DOHH2 (cell line): Measurements from ENCODE around the gene EIF3K.

Source experiments
- H3F3A ChIP-seq: fragments of 200-600 bp; sonication (generic), shearing (Covaris generic); 2 replicates; pipeline ENCODE4 v1.6.0; 2016; ENCODE audit warnings: antibody characterized with exemption, mild to moderate bottlenecking; ENCODE audit not compliant: control insufficient read depth, insufficient read depth
- H3K27ac ChIP-seq: fragments of 200-600 bp; sonication (generic); 2 replicates; pipeline ENCODE4 v1.5.1; 2014; ENCODE audit warnings: low read depth, mild to moderate bottlenecking, low read length, moderate library complexity
- H3K27me3 ChIP-seq: fragments of 200-600 bp; sonication (generic); 2 replicates; pipeline ENCODE4 v1.6.1; 2014; ENCODE audit warnings: mild to moderate bottlenecking, low read length, mixed read lengths; ENCODE audit not compliant: control insufficient read depth
- H3K36me3 ChIP-seq: fragments of 200-600 bp; sonication (generic); 2 replicates; pipeline ENCODE4 v1.6.1; 2014; ENCODE audit warnings: mild to moderate bottlenecking, low read length, moderate library complexity, mixed read lengths; ENCODE audit not compliant: control insufficient read depth
- H3K4me1 ChIP-seq: fragments of 200-600 bp; sonication (generic); 2 replicates; pipeline ENCODE4 v1.6.1; 2014; ENCODE audit warnings: mild to moderate bottlenecking, low read length, mixed read lengths; ENCODE audit not compliant: control insufficient read depth
- H3K4me2 ChIP-seq: fragments of 200-600 bp; sonication (generic); 2 replicates; pipeline ENCODE4 v1.6.0; 2014; ENCODE audit warnings: mild to moderate bottlenecking, low read length, moderate library complexity
- H3K4me3 ChIP-seq: fragments of 200-600 bp; sonication (generic); 2 replicates; pipeline ENCODE4 v1.5.1; 2014; ENCODE audit warnings: mild to moderate bottlenecking, low read length, mixed read lengths
- H3K79me2 ChIP-seq: fragments of 200-600 bp; sonication (generic); 2 replicates; pipeline ENCODE4 v1.6.1; 2014; ENCODE audit warnings: mild to moderate bottlenecking, low read length, mixed read lengths; ENCODE audit not compliant: control insufficient read depth
- H3K9me2 ChIP-seq: fragments of 200-600 bp; sonication (generic); replicated peaks from 2 replicates; pipeline ENCODE4 v1.6.1; 2014; ENCODE audit warnings: mild to moderate bottlenecking, low read length, mixed read lengths; ENCODE audit not compliant: control insufficient read depth
- H3K9me3 ChIP-seq: fragments of 200-600 bp; sonication (generic); 2 replicates; pipeline ENCODE4 v1.6.1; 2014; ENCODE audit warnings: antibody characterized with exemption, low read length, mixed read lengths; ENCODE audit not compliant: control insufficient read depth, insufficient read depth
- H4K20me1 ChIP-seq: fragments of 200-600 bp; sonication (generic); 2 replicates; pipeline ENCODE4 v1.6.0; 2014; ENCODE audit warnings: low read depth, mild to moderate bottlenecking, antibody characterized with exemption, low read length, moderate library complexity; ENCODE audit not compliant: control insufficient read depth, insufficient read depth
- EZH2phosphoT487 ChIP-seq: fragments of 200-600 bp; sonication (generic); IDR thresholded peaks from 2 replicates; pipeline ENCODE4 v1.6.1; 2017; ENCODE audit warnings: borderline replicate concordance, mild to moderate bottlenecking, antibody characterized with exemption, low read length, moderate library complexity, mixed read lengths
- TF ChIP-seq, protein P1 (sequence below): fragments of 200-600 bp; sonication (generic); IDR thresholded peaks from one replicate; pipeline ENCODE4 v1.5.1; 2014; ENCODE audit warnings: antibody characterized with exemption, mild to moderate bottlenecking, low read depth, low read length; ENCODE audit not compliant: poor library complexity, severe bottlenecking

The EIF3K gene

DNA sequence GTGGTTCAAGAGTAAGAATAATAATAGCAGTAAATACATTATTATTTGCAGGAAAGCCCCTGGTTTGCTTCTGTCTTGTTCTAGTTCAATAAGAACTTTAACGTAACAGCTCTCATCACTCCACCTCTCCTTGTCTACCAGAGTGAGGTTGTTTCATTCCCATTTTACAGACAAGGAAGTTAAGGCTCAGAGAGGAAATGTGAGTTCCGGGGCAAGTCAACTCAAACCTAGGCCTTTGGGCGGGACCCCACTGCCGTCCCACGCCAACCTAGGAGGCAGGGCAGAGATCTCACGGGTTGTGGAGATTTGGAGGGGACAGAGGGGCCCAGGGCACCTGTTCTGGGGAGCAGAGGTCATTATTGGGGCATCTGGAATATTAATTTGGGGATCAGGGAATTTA, 2.7 kb upstream of the EIF3K start:
- no peaks in the 10 kb centered on the region for H3K27me3 ChIP-seq
- H3K9me2 ChIP-seq, result no peaks in the 10 kb centered on the region
- peak overlapping the region; percentile 90 for H3K4me3 ChIP-seq
- no peak for TF ChIP-seq EZH2phosphoT487
- TF ChIP-seq, protein P1, sequence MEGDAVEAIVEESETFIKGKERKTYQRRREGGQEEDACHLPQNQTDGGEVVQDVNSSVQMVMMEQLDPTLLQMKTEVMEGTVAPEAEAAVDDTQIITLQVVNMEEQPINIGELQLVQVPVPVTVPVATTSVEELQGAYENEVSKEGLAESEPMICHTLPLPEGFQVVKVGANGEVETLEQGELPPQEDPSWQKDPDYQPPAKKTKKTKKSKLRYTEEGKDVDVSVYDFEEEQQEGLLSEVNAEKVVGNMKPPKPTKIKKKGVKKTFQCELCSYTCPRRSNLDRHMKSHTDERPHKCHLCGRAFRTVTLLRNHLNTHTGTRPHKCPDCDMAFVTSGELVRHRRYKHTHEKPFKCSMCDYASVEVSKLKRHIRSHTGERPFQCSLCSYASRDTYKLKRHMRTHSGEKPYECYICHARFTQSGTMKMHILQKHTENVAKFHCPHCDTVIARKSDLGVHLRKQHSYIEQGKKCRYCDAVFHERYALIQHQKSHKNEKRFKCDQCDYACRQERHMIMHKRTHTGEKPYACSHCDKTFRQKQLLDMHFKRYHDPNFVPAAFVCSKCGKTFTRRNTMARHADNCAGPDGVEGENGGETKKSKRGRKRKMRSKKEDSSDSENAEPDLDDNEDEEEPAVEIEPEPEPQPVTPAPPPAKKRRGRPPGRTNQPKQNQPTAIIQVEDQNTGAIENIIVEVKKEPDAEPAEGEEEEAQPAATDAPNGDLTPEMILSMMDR, result no peak
- peaks cover 8% of the 10 kb centered on the region for H3F3A ChIP-seq
- H3K4me2 ChIP-seq, result peak overlapping the region; percentile 93
- H3K79me2 ChIP-seq, result peaks cover 59% of the 10 kb centered on the region
- H3K9me3 ChIP-seq, result no peaks in the 10 kb centered on the region
- peak overlapping the region; percentile 91 for H3K27ac ChIP-seq
- peaks cover 8% of the 10 kb centered on the region; the same call in 1 of the 2 replicates for H4K20me1 ChIP-seq
- H3K4me1 ChIP-seq, result peaks cover 40% of the 10 kb centered on the region
- H3K36me3 ChIP-seq, result peaks cover 51% of the 10 kb centered on the region

- H3K36me3 ChIP-seq, result peaks cover 60% of the 10 kb centered on the region
- peaks cover 8% of the 10 kb centered on the region for H3F3A ChIP-seq
- no peaks in the 10 kb centered on the region for H3K9me2 ChIP-seq
- H3K79me2 ChIP-seq, result peaks cover 64% of the 10 kb centered on the region
- H3K4me1 ChIP-seq, result peaks cover 40% of the 10 kb centered on the region
- H3K4me2 ChIP-seq, result peak overlapping the region; percentile 93
- H3K4me3 ChIP-seq, result peak overlapping the region; percentile 90
- TF ChIP-seq EZH2phosphoT487, result no peak
- TF ChIP-seq, protein P1, result no peak
- H4K20me1 ChIP-seq, result peaks cover 8% of the 10 kb centered on the region; the same call in 1 of the 2 replicates
- no peaks in the 10 kb centered on the region for H3K9me3 ChIP-seq
- peak overlapping the region; percentile 91 for H3K27ac ChIP-seq
- H3K27me3 ChIP-seq, result no peaks in the 10 kb centered on the region
Observed at GRCh38 chr19:38617283-38617763, 1.7 kb upstream of the EIF3K start.

DNA sequence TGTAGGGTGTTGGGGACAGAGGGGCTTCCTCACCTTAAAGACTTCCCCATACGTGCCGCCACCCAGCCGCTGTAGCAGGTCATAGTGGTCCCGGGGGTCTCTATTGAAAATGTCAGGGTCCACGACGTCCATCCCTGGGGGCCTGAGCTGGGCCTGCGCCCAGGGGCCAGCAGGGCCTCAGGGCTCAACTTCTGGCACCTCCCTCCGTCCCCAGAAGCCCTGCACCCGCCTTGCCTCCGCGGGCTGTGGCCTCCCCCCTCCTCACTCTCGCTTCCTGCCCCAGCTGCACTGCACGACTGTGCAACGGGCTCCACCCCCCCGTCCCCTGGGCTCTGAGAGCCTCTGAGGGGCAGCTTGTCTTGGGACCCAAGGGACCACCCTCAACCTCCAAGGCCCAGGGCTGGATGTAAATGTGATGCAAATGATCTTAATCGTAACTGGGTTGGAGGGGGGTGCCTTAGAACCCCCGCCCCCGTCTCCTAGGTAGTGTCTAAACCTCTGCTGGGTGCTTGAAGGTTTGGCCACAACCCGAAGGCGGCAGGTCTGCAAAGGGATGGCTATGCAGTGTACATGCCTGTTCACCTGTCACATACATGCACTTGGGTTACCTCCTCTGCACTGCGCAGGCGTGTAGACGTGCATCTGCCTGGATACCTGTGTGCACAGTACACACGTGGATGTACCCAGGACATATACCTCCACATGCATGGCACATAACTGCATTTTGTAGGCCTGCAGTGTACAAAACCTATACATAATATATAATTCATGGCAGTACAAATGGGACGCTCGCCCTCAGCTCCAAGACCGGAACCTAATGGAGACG, 1.0 kb upstream of the EIF3K start, which contains the start of gene MAP4K1:
TSS of gene MAP4K1 (minus strand) at position 190 of the 826 bp plus-strand sequence. CDS start at position 132, 58 bp downstream.
- peak within 1 kb of the TSS; percentile 91 for H3K27ac ChIP-seq
- no peaks in the 10 kb centered on the region for H3K27me3 ChIP-seq
- H3K79me2 ChIP-seq, result peaks cover 64% of the 10 kb centered on the region
- peaks cover 40% of the 10 kb centered on the region for H3K4me1 ChIP-seq
- H3F3A ChIP-seq, result peaks cover 8% of the 10 kb centered on the region
- H3K36me3 ChIP-seq, result peaks cover 61% of the 10 kb centered on the region
- TF ChIP-seq, protein P1, result no peak
- TF ChIP-seq EZH2phosphoT487, result no peak
- H3K9me3 ChIP-seq, result no peaks in the 10 kb centered on the region
- H3K4me2 ChIP-seq, result peak within 1 kb of the TSS; percentile 93
- H3K9me2 ChIP-seq, result no peaks in the 10 kb centered on the region
- H4K20me1 ChIP-seq, result peaks cover 8% of the 10 kb centered on the region; the same call in 1 of the 2 replicates
- H3K4me3 ChIP-seq, result peak within 1 kb of the TSS; percentile 90
